HCT116 (cell line): Measurements from ENCODE around the gene APBB2. TPM values are rescaled to one million over a fixed set of nuclear protein-coding genes. Genes with fewer than 3 reads are reported as not detected.

Experiments used
- ATAC-seq: fragments of 200-7000 bp; cut with Tn5 transposase; 2 replicates; pipeline ENCODE4 v1.9.1; 2020; ENCODE audit warnings: mild to moderate bottlenecking, moderate library complexity
- BruUV-seq: library from RNA; stranded (reverse); fragments of 400-500 nt; replicated peaks from 2 replicates; lab custom pipeline; 2021; lab: Mats Ljungman, UMichigan
- CTCF ChIA-PET: fragments of 300-600 bp; sonication (Branson Sonifier 250); formaldehyde crosslinking; loops from one replicate; lab custom pipeline; 2021; ENCODE audit warnings: antibody characterized with exemption; lab: Charles Lee
- POLR2A ChIA-PET: fragments of 300-600, 350-600 bp; sonication (Branson Sonifier 250); formaldehyde crosslinking; loops from one replicate; lab custom pipeline; 2021; ENCODE audit warnings: antibody characterized with exemption; lab: Charles Lee
- RAD21 ChIA-PET, 2 experiments: fragments of 300-600 bp; sonication (Branson Sonifier 250); formaldehyde crosslinking; loops; one replicate each; lab custom pipeline; 2023; ENCODE audit warnings: low total read pairs in 2 of 2; ENCODE audit not compliant: uncharacterized antibody in 2 of 2, unreplicated experiment in 2 of 2, low non-redundant PET in 1 of 2; lab: Charles Lee
- DNase-seq: peaks from one replicate; pipeline ENCODE4 v3.0.0-alpha.2; 2010; ENCODE audit warnings: low read depth, low spot score
- H2AFZ ChIP-seq: fragments of 200-600 bp; shearing (Covaris generic), sonication (generic); 2 replicates; pipeline ENCODE4 v1.6.1; 2017; ENCODE audit warnings: low read depth, mixed run types, mixed read lengths, antibody characterized with exemption, low read length; ENCODE audit not compliant: poor library complexity, severe bottlenecking
- H3K27ac ChIP-seq: 2 replicates; pipeline ENCODE4 v1.5.1; 2012; ENCODE audit warnings: low read depth, low read length
- H3K27me3 ChIP-seq: fragments of 200-600 bp; sonication (generic); 2 replicates; pipeline ENCODE4 v1.6.1; 2016; ENCODE audit warnings: mixed run types, low read length, mixed read lengths; ENCODE audit not compliant: insufficient read depth
- H3K36me3 ChIP-seq, 2 experiments: fragments of 200-500 bp in 1 of 2; fragments of 200-600 bp in 1 of 2; sonication (Bioruptor generic) in 1 of 2; sonication (generic) in 1 of 2; 2 replicates each; pipeline versions ENCODE4 v1.5.1 to v1.6.1; 2014 to 2016; ENCODE audit warnings: low read length in 2 of 2, inconsistent platforms in 1 of 2, mixed read lengths in 1 of 2, mixed run types in 1 of 2; ENCODE audit not compliant: insufficient read depth in 2 of 2, control insufficient read depth in 1 of 2
- H3K4me1 ChIP-seq, 2 experiments: fragments of 200-600 bp in 1 of 2; sonication (generic) in 1 of 2; 2 replicates each; pipeline versions ENCODE4 v1.5.1 to v1.6.1; 2012 to 2017; ENCODE audit warnings: low read length in 2 of 2, inconsistent platforms in 1 of 2, mild to moderate bottlenecking in 1 of 2, mixed read lengths in 1 of 2, mixed run types in 1 of 2, moderate library complexity in 1 of 2; ENCODE audit not compliant: insufficient read depth in 2 of 2, control insufficient read depth in 1 of 2
- H3K4me2 ChIP-seq: fragments of 200-600 bp; sonication (generic); 2 replicates; pipeline ENCODE4 v1.6.1; 2017; ENCODE audit warnings: mixed run types, low read length, mixed read lengths
- H3K4me3 ChIP-seq, 2 experiments: fragments of 200-600 bp in 1 of 2; sonication (generic) in 1 of 2; replicated peaks in 1 of 2; 2 replicates each; pipeline ENCODE4 v1.5.1; 2011 to 2016; ENCODE audit warnings: low read length in 2 of 2, control low read depth in 1 of 2, low read depth in 1 of 2, mild to moderate bottlenecking in 1 of 2, mixed read lengths in 1 of 2, mixed run types in 1 of 2
- H3K79me2 ChIP-seq: fragments of 200-600 bp; sonication (generic); 2 replicates; pipeline ENCODE4 v1.6.1; 2017; ENCODE audit warnings: mild to moderate bottlenecking, mixed run types, low read length, moderate library complexity, mixed read lengths; ENCODE audit not compliant: insufficient read depth
- H3K9ac ChIP-seq: fragments of 200-600 bp; sonication (generic); 2 replicates; pipeline ENCODE4 v1.6.1; 2016; ENCODE audit warnings: low read length, mixed read lengths
- H3K9me2 ChIP-seq: fragments of 200-600 bp; sonication (generic), shearing (Covaris generic); 2 replicates; pipeline ENCODE4 v1.6.1; 2017; ENCODE audit warnings: mixed run types, mild to moderate bottlenecking, moderate library complexity; ENCODE audit not compliant: insufficient read depth
- H3K9me3 ChIP-seq, 2 experiments: fragments of 200-500 bp in 1 of 2; fragments of 200-600 bp in 1 of 2; sonication (Bioruptor generic) in 1 of 2; sonication (generic) in 1 of 2; 2 replicates each; pipeline ENCODE4 v1.6.1; 2014 to 2017; ENCODE audit warnings: low read length in 2 of 2, mixed read lengths in 2 of 2, inconsistent platforms in 1 of 2, low read depth in 1 of 2, mild to moderate bottlenecking in 1 of 2, mixed run types in 1 of 2, moderate library complexity in 1 of 2; ENCODE audit not compliant: control insufficient read depth in 1 of 2, insufficient read depth in 1 of 2
- H4K20me1 ChIP-seq: fragments of 200-600 bp; sonication (generic), shearing (Covaris generic); 2 replicates; pipeline ENCODE4 v1.6.1; 2017; ENCODE audit warnings: mixed run types, mild to moderate bottlenecking, moderate library complexity; ENCODE audit not compliant: insufficient read depth
- CEBPB ChIP-seq: IDR thresholded peaks from 2 replicates; pipeline ENCODE4 v1.6.1; 2012; ENCODE audit warnings: low read depth
- CTCF ChIP-seq, 3 experiments: fragments of 200-600 bp in 1 of 3; sonication (generic) in 1 of 3; IDR thresholded peaks in 2 of 3; conservative IDR thresholded peaks in 1 of 3; 2 replicates each; pipeline ENCODE4 v1.5.1; 2012 to 2017; ENCODE audit warnings: low read depth in 2 of 3, low read length in 2 of 3, antibody characterized with exemption in 1 of 3, borderline replicate concordance in 1 of 3, control low read depth in 1 of 3, mild to moderate bottlenecking in 1 of 3, mixed read lengths in 1 of 3, mixed run types in 1 of 3, moderate library complexity in 1 of 3; ENCODE audit not compliant: insufficient read depth in 1 of 3
- EZH2 ChIP-seq: fragments of 200-600 bp; sonication (generic); IDR thresholded peaks from 2 replicates; pipeline ENCODE4 v1.6.1; 2017; ENCODE audit warnings: antibody characterized with exemption, mixed run types
- EZH2phosphoT487 ChIP-seq: fragments of 200-600 bp; IDR thresholded peaks from 2 replicates; pipeline ENCODE4 v1.6.1; 2018; ENCODE audit warnings: antibody characterized with exemption, borderline replicate concordance
- FOSL1 ChIP-seq: IDR thresholded peaks from 2 replicates; pipeline ENCODE4 v1.6.1; 2012; ENCODE audit warnings: low read depth
- JUND ChIP-seq: IDR thresholded peaks from 2 replicates; pipeline ENCODE4 v1.6.1; 2012
- MAX ChIP-seq: IDR thresholded peaks from 2 replicates; pipeline ENCODE4 v1.6.1; 2012
- POLR2A ChIP-seq: IDR thresholded peaks from 2 replicates; pipeline ENCODE4 v1.7.0; 2011; ENCODE audit warnings: borderline replicate concordance; ENCODE audit not compliant: insufficient read depth, insufficient read length; ENCODE audit errors: extremely low read depth
- POLR2AphosphoS5 ChIP-seq: IDR thresholded peaks from 2 replicates; pipeline ENCODE4 v1.6.1; 2011; ENCODE audit warnings: mild to moderate bottlenecking, low read depth, low read length, moderate library complexity
- RAD21 ChIP-seq: IDR thresholded peaks from 2 replicates; pipeline ENCODE4 v1.6.1; 2012; ENCODE audit warnings: low read depth, mild to moderate bottlenecking
- REST ChIP-seq: IDR thresholded peaks from 2 replicates; pipeline ENCODE4 v1.6.1; 2012; ENCODE audit warnings: low read depth
- SIN3A ChIP-seq: IDR thresholded peaks from 2 replicates; pipeline ENCODE4 v1.6.1; 2012; ENCODE audit warnings: low read depth
- YY1 ChIP-seq: IDR thresholded peaks from 2 replicates; pipeline ENCODE4 v1.6.1; 2011; ENCODE audit warnings: low read length, low read depth, moderate library complexity, mild to moderate bottlenecking; ENCODE audit not compliant: insufficient replicate concordance; ENCODE audit errors: extremely low read depth
- ZBTB33 ChIP-seq: IDR thresholded peaks from 2 replicates; pipeline ENCODE4 v1.6.1; 2011; ENCODE audit warnings: mild to moderate bottlenecking, low read length, moderate library complexity; ENCODE audit not compliant: insufficient replicate concordance; ENCODE audit errors: extremely low read depth
- ZNF274 ChIP-seq: fragments of 200-500 bp; sonication (Bioruptor generic); IDR thresholded peaks from 2 replicates; pipeline ENCODE4 v1.6.1; 2014; ENCODE audit warnings: mild to moderate bottlenecking, low read depth, low read length, inconsistent platforms
- intact Hi-C: fragments of 100-400 bp; cut with micrococcal nuclease; formaldehyde crosslinking; loops from 2 replicates; pipeline ENCODE4 v1.10.0; 2022
- total RNA-seq: library from RNA; stranded (reverse); gene quantifications from one replicate; pipeline ENCODE4 v1.2.1, GENCODE V29; 2021; ENCODE audit not compliant: unreplicated experiment
- TF ChIP-seq, protein P1 (sequence below): IDR thresholded peaks from 2 replicates; pipeline ENCODE4 v1.6.1; 2012

The APBB2 gene
- total RNA-seq, 1 experiment from 2014 or later, result 72.5 TPM

GRCh38 chr4:41140410-41140809 lies 73.9 kb downstream of the APBB2 start:
- Histone ChIP-seq H3K9me2 (no peaks in the 10 kb centered on the region), H4K20me1 (no peaks in the 10 kb centered on the region), H3K9ac (no peak overlapping the region), H3K9me3 (no peaks in the 10 kb centered on the region), H2AFZ (no peak overlapping the region), H3K4me3 (no peak overlapping the region)
- ChIA-PET RAD21 (no interaction called here), CTCF (no interaction called here), POLR2A (no interaction called here)
- DNase-seq, result no peak
- no peak for TF ChIP-seq CTCF (IDR thresholded peaks at IDR 0.05 in 2 of 3, conservative IDR thresholded peaks at IDR 0.05 in 1 of 3; ENCODE audit: borderline replicate concordance in 1 of 3, insufficient read depth in 1 of 3, low read depth in 2 of 3, low read length in 2 of 3)
- TF ChIP-seq FOSL1, result no peak
- TF ChIP-seq CEBPB, result no peak
- no peak for TF ChIP-seq JUND
- TF ChIP-seq REST, result no peak
- TF ChIP-seq EZH2, result no peak
- TF ChIP-seq SIN3A, result no peak
- TF ChIP-seq YY1, result no peak
- TF ChIP-seq MAX, result no peak
- no peak for TF ChIP-seq POLR2AphosphoS5
- TF ChIP-seq POLR2A, result no peak
- TF ChIP-seq, protein P1, sequence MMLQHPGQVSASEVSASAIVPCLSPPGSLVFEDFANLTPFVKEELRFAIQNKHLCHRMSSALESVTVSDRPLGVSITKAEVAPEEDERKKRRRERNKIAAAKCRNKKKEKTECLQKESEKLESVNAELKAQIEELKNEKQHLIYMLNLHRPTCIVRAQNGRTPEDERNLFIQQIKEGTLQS, result no peak
- TF ChIP-seq ZNF274, result no peak
- TF ChIP-seq EZH2phosphoT487, result no peak
- no peak for TF ChIP-seq ZBTB33
- no peak for TF ChIP-seq RAD21
- TF ChIP-seq, all 23 proteins: peak for 0
- H3K27me3 ChIP-seq, result no peaks in the 10 kb centered on the region
- peaks cover 95% of the 10 kb centered on the region for H3K79me2 ChIP-seq
- no TSS peak for BruUV-seq
- H3K36me3 ChIP-seq, result peaks cover 0 to 9% of the 10 kb centered on the region in 2 experiments; a peak in 1 of 4 replicates
- no peak overlapping the region for H3K4me2 ChIP-seq
- H3K27ac ChIP-seq, result no peak overlapping the region
- ATAC-seq, result no peak
- intact Hi-C loops, result no loop called here
- peaks cover 50 to 55% of the 10 kb centered on the region in 2 experiments for H3K4me1 ChIP-seq
